Kasumi-1 (cell line): ENCODE measurements around the gene GALNT17.

ENCODE experiments used
- DNase-seq, 2 experiments: peaks; one replicate each; lab custom pipeline; 2025; lab: John Stamatoyannopoulos, UW

GALNT17 gene

GRCh38 chr7:71342202-71342601 lies 210.3 kb downstream of the GALNT17 start:
- no peak for DNase-seq

GRCh38 chr7:71343039-71343438 lies 211.1 kb downstream of the GALNT17 start:
- DNase-seq = no peak

GRCh38 chr7:71343892-71344291 lies 211.9 kb downstream of the GALNT17 start:
- DNase-seq = no peak

- no peak for DNase-seq
Measured at GRCh38 chr7:71345117-71345884, 213.4 kb downstream of the GALNT17 start.

GRCh38 chr7:71348821-71349681 lies 217.1 kb downstream of the GALNT17 start:
- DNase-seq = no peak

- DNase-seq = no peak
Measured at GRCh38 chr7:71349682-71350481, 217.9 kb downstream of the GALNT17 start.

- DNase-seq = no peak
Measured at GRCh38 chr7:71350680-71351079, 218.7 kb downstream of the GALNT17 start.

GRCh38 chr7:71354716-71355115 lies 222.8 kb downstream of the GALNT17 start:
- no peak for DNase-seq

- no peak for DNase-seq
Measured at GRCh38 chr7:71361451-71362032, 229.6 kb downstream of the GALNT17 start.

- no peak for DNase-seq
Measured at GRCh38 chr7:71362240-71362639, 230.3 kb downstream of the GALNT17 start.

GRCh38 chr7:71363223-71363622 lies 231.3 kb downstream of the GALNT17 start:
- DNase-seq = no peak

- no peak for DNase-seq
Measured at GRCh38 chr7:71363627-71364026, 231.7 kb downstream of the GALNT17 start.

- no peak for DNase-seq
Measured at GRCh38 chr7:71364551-71364950, 232.6 kb downstream of the GALNT17 start.

- DNase-seq = no peak
Measured at GRCh38 chr7:71372991-71373390, 241.0 kb downstream of the GALNT17 start.

- no peak for DNase-seq
Measured at GRCh38 chr7:71377062-71377461, 245.1 kb downstream of the GALNT17 start.

- DNase-seq = no peak
Measured at GRCh38 chr7:71377469-71377868, 245.5 kb downstream of the GALNT17 start.

- DNase-seq = no peak
Measured at GRCh38 chr7:71384094-71384493, 252.2 kb downstream of the GALNT17 start.

- no peak for DNase-seq
Measured at GRCh38 chr7:71385330-71385729, 253.4 kb downstream of the GALNT17 start.

GRCh38 chr7:71386152-71386785 lies 254.3 kb downstream of the GALNT17 start:
- no peak for DNase-seq

GRCh38 chr7:71388181-71388580 lies 256.2 kb downstream of the GALNT17 start:
- no peak for DNase-seq

GRCh38 chr7:71389976-71390375 lies 258.0 kb downstream of the GALNT17 start:
- DNase-seq = no peak
